Panc1 (cell line): Measurements from ENCODE around the gene NUTF2. TPM values are rescaled to one million over a fixed set of nuclear protein-coding genes. Genes with fewer than 3 reads are reported as not detected.

ENCODE experiments used
- ATAC-seq: fragments of 200-7000 bp; cut with Tn5 transposase; 2 replicates; pipeline ENCODE4 v1.9.1; 2020; ENCODE audit warnings: mild to moderate bottlenecking, moderate library complexity
- BruUV-seq: library from RNA; stranded (reverse); fragments of 400-500 nt; replicated peaks from 2 replicates; lab custom pipeline; 2021; lab: Mats Ljungman, UMichigan
- CTCF ChIA-PET: fragments of 300-600 bp; sonication (Branson Sonifier 250); formaldehyde crosslinking; loops from one replicate; lab custom pipeline; 2022; ENCODE audit warnings: antibody characterized with exemption; lab: Charles Lee
- POLR2A ChIA-PET: fragments of 300-600 bp; sonication (Branson Sonifier 250); formaldehyde crosslinking; loops from one replicate; lab custom pipeline; 2022; ENCODE audit warnings: antibody characterized with exemption; lab: Charles Lee
- DNase-seq: peaks from one replicate; pipeline ENCODE4 v3.0.0-alpha.2; 2010; ENCODE audit warnings: low read depth, low spot score
- H3K27ac ChIP-seq: 2 replicates; pipeline ENCODE4 v1.5.1; 2011; ENCODE audit warnings: mild to moderate bottlenecking, low read length, inconsistent platforms
- H3K27me3 ChIP-seq: fragments of 200-500 bp; sonication (Bioruptor generic); 2 replicates; pipeline ENCODE4 v1.6.0; 2014; ENCODE audit warnings: low read length, inconsistent platforms; ENCODE audit not compliant: control insufficient read depth, insufficient read depth
- H3K36me3 ChIP-seq: fragments of 200-500 bp; sonication (Bioruptor generic); 2 replicates; pipeline ENCODE4 v1.5.1; 2014; ENCODE audit warnings: inconsistent platforms, mild to moderate bottlenecking, low read length, moderate library complexity; ENCODE audit not compliant: control insufficient read depth, insufficient read depth
- H3K4me1 ChIP-seq: 2 replicates; pipeline ENCODE4 v1.5.1; 2011; ENCODE audit warnings: inconsistent platforms, mild to moderate bottlenecking, low read length, moderate library complexity; ENCODE audit not compliant: control insufficient read depth, insufficient read depth
- H3K4me3 ChIP-seq, 2 experiments: 2 replicates each; pipeline ENCODE4 v1.5.1; 2011 to 2012; ENCODE audit warnings: low read depth in 2 of 2, low read length in 2 of 2, mild to moderate bottlenecking in 2 of 2, inconsistent platforms in 1 of 2, moderate library complexity in 1 of 2
- H3K9me3 ChIP-seq: fragments of 200-500 bp; sonication (Bioruptor generic); 2 replicates; pipeline ENCODE4 v1.5.1; 2014; ENCODE audit warnings: low read depth, mild to moderate bottlenecking, inconsistent platforms, low read length, moderate library complexity; ENCODE audit not compliant: control insufficient read depth, insufficient read depth
- CTCF ChIP-seq: fragments of 450-650 bp; IDR thresholded peaks from 2 replicates; pipeline ENCODE4 v1.5.1; 2017; ENCODE audit warnings: mild to moderate bottlenecking
- POLR2AphosphoS5 ChIP-seq: IDR thresholded peaks from 2 replicates; pipeline ENCODE4 v1.6.1; 2012; ENCODE audit warnings: mild to moderate bottlenecking, low read depth, low read length, moderate library complexity
- REST ChIP-seq, 2 experiments: IDR thresholded peaks; 2 replicates each; pipeline ENCODE4 v1.6.1; 2011 to 2012; ENCODE audit warnings: low read depth in 2 of 2, control low read depth in 1 of 2, low read length in 1 of 2, mild to moderate bottlenecking in 1 of 2, moderate library complexity in 1 of 2; ENCODE audit not compliant: insufficient read depth in 1 of 2
- SIN3A ChIP-seq: IDR thresholded peaks from 2 replicates; pipeline ENCODE4 v1.6.1; 2012; ENCODE audit warnings: low read depth, mild to moderate bottlenecking, low read length, moderate library complexity, borderline replicate concordance; ENCODE audit not compliant: insufficient read depth
- TCF7L2 ChIP-seq: IDR thresholded peaks from 2 replicates; pipeline ENCODE4 v1.6.1; 2011; ENCODE audit warnings: mild to moderate bottlenecking, low read depth, low read length, inconsistent platforms
- in situ Hi-C: cut with HindIII; loops from 2 replicates; pipeline ENCODE4 v1.10.0; 2016; ENCODE audit warnings: low sequenced_read_pairs, low pct_unique_long_range_greater_than_20kb
- intact Hi-C: fragments of 100-400 bp; cut with micrococcal nuclease; formaldehyde crosslinking; loops from one replicate; pipeline ENCODE4 v1.10.0; 2022; ENCODE audit not compliant: unreplicated experiment
- total RNA-seq: library from RNA; stranded (reverse); gene quantifications from one replicate; pipeline ENCODE4 v1.2.1, GENCODE V29; 2021; ENCODE audit not compliant: unreplicated experiment

NUTF2 gene
- total RNA-seq, 1 experiment from 2014 or later, result 119 TPM

GRCh38 chr16:67803894-67804293 is 42.8 kb upstream of the NUTF2 start:
- H3K4me3 ChIP-seq, result no peak overlapping the region
- no peaks in the 10 kb centered on the region for H3K9me3 ChIP-seq
- H3K27ac ChIP-seq, result no peak overlapping the region
- BruUV-seq, result no TSS peak
- DNase-seq (no peak), ATAC-seq (no peak)
- TF ChIP-seq POLR2AphosphoS5 (no peak), CTCF (no peak), TCF7L2 (no peak), SIN3A (no peak), REST (IDR thresholded peaks at IDR 0.05; ENCODE audit: insufficient read depth in 1 of 2, low read depth in 2 of 2, low read length in 1 of 2) (no peak)
- in situ Hi-C loops, result no loop called here
- intact Hi-C loops, result loop anchor here (10.0 kb wide), 1 partner anchor 129 kb away; no protein-coding TSS in a partner anchor
- no peaks in the 10 kb centered on the region for H3K27me3 ChIP-seq
- POLR2A ChIA-PET, result no interaction called here
- H3K36me3 ChIP-seq, result no peaks in the 10 kb centered on the region; the same call in 1 of the 2 replicates
- peaks cover 9% of the 10 kb centered on the region for H3K4me1 ChIP-seq
- CTCF ChIA-PET, result interaction anchor here (0.7 kb wide), 1 partner anchor 132 kb away, joined by 6 read pairs; no protein-coding TSS in a partner anchor

GRCh38 chr16:67804853-67805542 is 41.7 kb upstream of the NUTF2 start:
- BruUV-seq, result TSS peak; percentile 86
- H3K4me3 ChIP-seq, result peak overlapping the region; percentile 92 to 96
- CTCF ChIA-PET, result no interaction called here
- intact Hi-C loops, result loop anchor here (10.0 kb wide), 1 partner anchor 130 kb away; no protein-coding TSS in a partner anchor
- DNase-seq, result no peak
- no peak for TF ChIP-seq TCF7L2
- TF ChIP-seq POLR2AphosphoS5, result no peak
- no peak for TF ChIP-seq CTCF
- TF ChIP-seq SIN3A, result no peak
- no peak for TF ChIP-seq REST (IDR thresholded peaks at IDR 0.05; ENCODE audit: insufficient read depth in 1 of 2, low read depth in 2 of 2, low read length in 1 of 2)
- no peaks in the 10 kb centered on the region for H3K27me3 ChIP-seq
- H3K27ac ChIP-seq, result peak overlapping the region; percentile 85
- ATAC-seq, result no peak
- in situ Hi-C loops, result no loop called here
- peaks cover 9% of the 10 kb centered on the region for H3K4me1 ChIP-seq
- H3K36me3 ChIP-seq, result no peaks in the 10 kb centered on the region; the same call in 1 of the 2 replicates
- POLR2A ChIA-PET, result interaction anchor here (0.7 kb wide), 1 partner anchor 39 kb away, joined by 3 read pairs; no protein-coding TSS in a partner anchor
- H3K9me3 ChIP-seq, result no peaks in the 10 kb centered on the region
